Activated CD8-positive, alpha-beta T cell treated with anti-CD3 and anti-CD28 coated beads, Interleukin-2, amount 10 ng/mL, durations not matched to agents 7 days and 5 days (primary cell): ENCODE data around the gene DCUN1D3. TPM values are rescaled to one million over a fixed set of nuclear protein-coding genes. Genes with fewer than 3 reads are reported as not detected.
A peak's percentile ranks its signal among the peaks of the same experiment; 100 is the strongest.

Experiments used
- ATAC-seq: fragments of 150-1000 bp; cut with Tn5 transposase; one replicate; pipeline ENCODE4 v1.10.0; 2021; ENCODE audit warnings: moderate library complexity
- CTCF ChIA-PET: fragments of 350-600 bp; sonication (Branson Sonifier 250); formaldehyde crosslinking; loops from one replicate; lab custom pipeline; 2021; ENCODE audit warnings: antibody characterized with exemption; lab: Charles Lee
- POLR2A ChIA-PET: fragments of 350-600 bp; sonication (Branson Sonifier 250); formaldehyde crosslinking; loops from one replicate; lab custom pipeline; 2021; ENCODE audit warnings: antibody characterized with exemption; lab: Charles Lee
- DNase-seq: peaks from one replicate; pipeline ENCODE4 v3.0.0-alpha.2; 2020
- H3K27ac Mint-ChIP-seq: one replicate; pipeline ENCODE4 v1.8.0; 2021; ENCODE audit warnings: mild to moderate bottlenecking, mixed read lengths
- H3K27me3 Mint-ChIP-seq: one replicate; pipeline ENCODE4 v1.8.0; 2021; ENCODE audit warnings: low read depth, mixed read lengths
- H3K36me3 Mint-ChIP-seq: one replicate; pipeline ENCODE4 v1.8.0; 2021; ENCODE audit warnings: low read depth, mixed read lengths
- H3K4me1 Mint-ChIP-seq: one replicate; pipeline ENCODE4 v1.8.0; 2021; ENCODE audit warnings: low read depth, mixed read lengths
- H3K4me3 Mint-ChIP-seq: one replicate; pipeline ENCODE4 v1.8.0; 2021; ENCODE audit warnings: mild to moderate bottlenecking, mixed read lengths
- H3K9me3 Mint-ChIP-seq: one replicate; pipeline ENCODE4 v1.8.0; 2022; ENCODE audit warnings: mixed read lengths; ENCODE audit not compliant: insufficient read depth
- total RNA-seq, 2 experiments: library from RNA; stranded (reverse); gene quantifications; one replicate each; pipeline ENCODE4 v1.2.3, GENCODE V29; 2021

DCUN1D3 gene
- total RNA-seq, 2 experiments from 2014 or later, result 10.0 to 10.7 TPM

DNA sequence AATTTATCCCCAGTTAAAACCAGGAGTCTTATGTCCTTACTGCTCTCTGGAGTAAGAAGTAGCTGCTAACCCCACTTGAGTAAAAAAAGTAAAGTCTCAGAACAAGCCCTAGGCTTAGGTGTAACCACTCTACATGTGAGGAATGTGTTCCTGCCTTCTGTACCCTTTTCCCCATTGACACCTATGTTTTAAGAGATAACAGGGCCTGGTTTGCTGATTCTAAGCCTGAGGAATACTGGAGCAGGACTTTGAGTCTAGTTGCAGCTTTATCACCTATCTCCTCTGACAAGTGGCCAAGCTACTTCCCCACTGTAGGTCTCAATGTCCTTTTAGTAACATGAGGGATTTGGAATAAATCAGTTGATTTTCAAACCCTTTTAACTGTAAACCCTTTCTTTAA, 53.6 kb downstream of the DCUN1D3 start:
- ChIA-PET CTCF (interaction anchor here (1.3 to 3.2 kb wide), 3 partner anchors 28 to 237 kb away, joined by 3 to 14 read pairs (median 5); partner anchors contain the start of genes ERI2 and REXO5), POLR2A (interaction anchor here (3.0 kb wide), 1 partner anchor 54 kb away, joined by 7 read pairs; the partner anchor contains the start of genes DCUN1D3 and LYRM1)
- Mint-ChIP-seq H3K4me3 (no peak overlapping the region), H3K27ac (no peak overlapping the region), H3K4me1 (peaks cover 56% of the 10 kb centered on the region), H3K27me3 (no peaks in the 10 kb centered on the region), H3K9me3 (no peaks in the 10 kb centered on the region), H3K36me3 (peaks cover 41% of the 10 kb centered on the region)
- DNase-seq (no peak), ATAC-seq (no peak)

GRCh38 chr16:20846030-20846429, 54.1 kb downstream of the DCUN1D3 start:
- Mint-ChIP-seq H3K27me3 (no peaks in the 10 kb centered on the region), H3K27ac (no peak overlapping the region), H3K36me3 (peaks cover 45% of the 10 kb centered on the region), H3K4me3 (no peak overlapping the region), H3K4me1 (peaks cover 56% of the 10 kb centered on the region), H3K9me3 (no peaks in the 10 kb centered on the region)
- ChIA-PET CTCF (interaction anchor here (1.3 to 3.2 kb wide), 3 partner anchors 28 to 238 kb away, joined by 3 to 14 read pairs (median 5); partner anchors contain the start of genes ERI2 and REXO5), POLR2A (interaction anchor here (3.0 kb wide), 1 partner anchor 54 kb away, joined by 7 read pairs; the partner anchor contains the start of genes DCUN1D3 and LYRM1)
- ATAC-seq (no peak), DNase-seq (no peak)

DNA sequence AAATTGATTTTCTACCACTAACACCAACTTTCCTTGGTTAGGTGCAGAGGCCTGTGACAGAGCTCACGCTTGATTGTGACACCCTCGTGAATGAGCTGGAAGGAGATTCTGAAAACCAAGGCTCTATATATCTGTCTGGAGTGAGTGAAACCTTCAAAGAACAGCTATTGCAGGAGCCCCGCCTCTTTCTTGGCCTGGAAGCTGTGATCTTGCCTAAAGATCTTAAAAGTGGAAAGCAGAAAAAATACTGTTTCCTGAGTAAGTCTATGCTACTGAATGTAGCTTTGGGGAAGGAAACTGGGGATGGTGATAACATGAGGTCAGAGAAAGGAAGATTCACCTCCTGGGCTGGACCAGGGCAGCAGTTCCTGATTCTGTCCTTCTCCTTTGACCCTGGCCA, 55.6 kb downstream of the DCUN1D3 start:
- ChIA-PET CTCF (interaction anchor here (0.8 to 3.2 kb wide), 4 partner anchors 30 to 239 kb away, joined by 3 to 14 read pairs (median 4); partner anchors contain the start of genes ERI2 and REXO5), POLR2A (interaction anchor here (1.0 to 3.0 kb wide), 2 partner anchors 30 to 56 kb away, joined by 3 to 7 read pairs; partner anchors contain the start of genes DCUN1D3 and LYRM1)
- Mint-ChIP-seq H3K36me3 (peaks cover 46% of the 10 kb centered on the region), H3K4me1 (peaks cover 45% of the 10 kb centered on the region), H3K4me3 (no peak overlapping the region), H3K9me3 (no peaks in the 10 kb centered on the region), H3K27me3 (no peaks in the 10 kb centered on the region), H3K27ac (peak overlapping the region; percentile 60)
- ATAC-seq, result peak; percentile 70
- no peak for DNase-seq

GRCh38 chr16:20844054-20844453, 56.1 kb downstream of the DCUN1D3 start:
- no peak for DNase-seq
- ChIA-PET POLR2A (interaction anchor here (1.0 kb wide), 1 partner anchor 31 kb away, joined by 3 read pairs; no protein-coding TSS in a partner anchor), CTCF (interaction anchor here (0.9 to 3.2 kb wide), 4 partner anchors 11 to 240 kb away, joined by 3 to 14 read pairs (median 4); partner anchors contain the start of genes ERI2 and REXO5)
- Mint-ChIP-seq H3K4me1 (peaks cover 48% of the 10 kb centered on the region), H3K36me3 (peaks cover 48% of the 10 kb centered on the region), H3K27ac (peak overlapping the region; percentile 21), H3K27me3 (no peaks in the 10 kb centered on the region), H3K9me3 (no peaks in the 10 kb centered on the region), H3K4me3 (peak overlapping the region; percentile 1)
- ATAC-seq, result peak; percentile 52

- Mint-ChIP-seq H3K36me3 (peaks cover 70% of the 10 kb centered on the region), H3K27me3 (no peaks in the 10 kb centered on the region), H3K4me1 (peaks cover 18% of the 10 kb centered on the region), H3K9me3 (peaks cover 9% of the 10 kb centered on the region), H3K27ac (no peak overlapping the region), H3K4me3 (no peak overlapping the region)
- POLR2A ChIA-PET, result no interaction called here
- CTCF ChIA-PET, result no interaction called here
- DNase-seq, result no peak
- no peak for ATAC-seq
These were observed 60.7 kb downstream of the DCUN1D3 start for GRCh38 chr16:20839504-20839903.

DNA sequence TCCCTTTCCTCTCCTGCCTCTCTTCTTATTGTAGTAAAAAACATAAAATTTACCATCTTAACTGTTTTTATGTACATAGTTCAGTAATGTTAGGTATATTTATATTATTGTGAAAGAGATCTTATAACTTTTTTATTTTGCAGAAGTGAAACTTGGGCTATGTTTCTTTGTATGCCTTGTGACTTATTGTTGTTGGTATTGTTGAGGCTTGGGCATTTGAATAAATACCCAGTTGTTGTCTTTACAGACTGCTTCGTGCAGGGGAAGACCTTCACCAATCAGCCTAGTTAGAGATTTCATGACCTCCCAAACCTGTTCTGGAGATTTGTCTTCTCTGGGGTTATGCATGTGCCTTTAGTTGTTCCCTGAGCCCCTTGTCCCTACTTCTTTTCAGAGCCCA, 61.9 kb downstream of the DCUN1D3 start:
- Mint-ChIP-seq H3K27me3 (no peaks in the 10 kb centered on the region), H3K4me3 (no peak overlapping the region), H3K9me3 (peaks cover 9% of the 10 kb centered on the region), H3K36me3 (peaks cover 79% of the 10 kb centered on the region), H3K4me1 (peaks cover 7% of the 10 kb centered on the region), H3K27ac (no peak overlapping the region)
- no peak for ATAC-seq
- POLR2A ChIA-PET, result no interaction called here
- CTCF ChIA-PET, result interaction anchor here (1.0 kb wide), 1 partner anchor 20 kb away, joined by 3 read pairs; no protein-coding TSS in a partner anchor
- no peak for DNase-seq

DNA sequence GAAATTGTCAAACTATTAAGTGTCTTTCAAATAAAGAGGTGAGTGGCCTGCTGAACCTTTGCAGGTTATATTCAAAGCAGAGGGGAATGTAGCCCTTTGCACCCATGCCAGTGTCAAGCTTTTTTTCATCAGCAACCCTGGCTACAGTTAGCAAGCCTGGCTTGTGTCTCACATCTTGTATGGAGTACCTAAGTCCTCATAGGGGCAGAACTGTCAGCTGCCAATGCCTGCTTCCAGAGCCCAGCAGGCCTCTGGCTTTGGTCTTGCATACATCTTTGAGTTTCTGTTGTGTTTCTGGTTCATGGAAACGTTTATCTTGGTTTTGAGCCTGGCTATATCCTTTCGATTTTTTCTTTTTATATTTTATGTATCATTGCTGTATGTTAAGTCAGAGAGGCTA, 67.1 kb downstream of the DCUN1D3 start:
- Mint-ChIP-seq H3K36me3 (peaks cover 61% of the 10 kb centered on the region), H3K4me3 (no peak overlapping the region), H3K9me3 (peaks cover 9% of the 10 kb centered on the region), H3K27ac (no peak overlapping the region), H3K27me3 (no peaks in the 10 kb centered on the region), H3K4me1 (no peaks in the 10 kb centered on the region)
- ChIA-PET POLR2A (no interaction called here), CTCF (interaction anchor here (1.0 to 1.4 kb wide), 4 partner anchors 11 to 18 kb away, joined by 3 to 5 read pairs (median 4); no protein-coding TSS in a partner anchor)
- ATAC-seq (no peak), DNase-seq (no peak)

DNA sequence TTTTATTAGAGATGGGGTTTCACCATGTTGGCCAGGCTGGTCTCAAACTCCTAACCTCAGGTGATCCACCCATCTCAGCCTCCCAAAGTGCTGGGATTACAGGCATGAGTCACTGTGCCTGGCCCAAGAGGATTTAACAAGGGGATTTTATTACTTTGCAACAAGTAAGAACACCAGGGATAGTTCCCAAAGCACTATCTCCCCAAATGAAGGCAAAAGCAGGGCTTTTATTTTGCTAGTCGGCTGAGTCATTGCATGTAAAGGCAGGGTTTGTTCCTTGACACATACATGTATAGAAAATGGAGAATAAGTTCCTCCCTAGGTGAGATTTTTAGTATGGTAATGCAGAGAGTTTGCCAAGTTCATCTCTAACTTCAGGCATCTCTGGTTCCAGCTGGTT, 69.8 kb downstream of the DCUN1D3 start:
- no peaks in the 10 kb centered on the region for H3K4me1 Mint-ChIP-seq
- DNase-seq (no peak), ATAC-seq (no peak)
- H3K27ac Mint-ChIP-seq, result no peak overlapping the region
- H3K36me3 Mint-ChIP-seq, result peaks cover 48% of the 10 kb centered on the region
- H3K9me3 Mint-ChIP-seq, result no peaks in the 10 kb centered on the region
- ChIA-PET POLR2A (interaction anchor here (0.5 kb wide), 1 partner anchor 456 kb away, joined by 5 read pairs; no protein-coding TSS in a partner anchor), CTCF (no interaction called here)
- no peak overlapping the region for H3K4me3 Mint-ChIP-seq
- H3K27me3 Mint-ChIP-seq, result no peaks in the 10 kb centered on the region

DNA sequence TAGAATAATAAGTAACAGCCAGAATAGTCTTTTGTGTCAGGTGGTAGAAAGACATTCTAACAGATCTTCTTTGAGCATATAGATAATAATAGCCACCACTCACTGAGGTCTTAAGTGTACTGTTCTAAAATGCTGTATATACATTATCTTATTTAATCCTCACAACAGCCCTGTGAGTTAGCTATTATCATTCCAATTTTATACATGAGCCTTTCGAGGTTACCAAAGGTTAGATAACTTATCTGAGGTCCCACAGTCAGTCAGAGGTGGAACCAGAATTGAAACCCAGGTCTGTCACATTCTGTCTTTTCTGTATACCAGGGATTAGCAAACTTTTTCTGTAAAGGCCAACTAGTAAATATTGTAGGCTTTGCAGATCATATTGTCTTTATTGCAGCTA, 70.6 kb downstream of the DCUN1D3 start:
- H3K27me3 Mint-ChIP-seq, result no peaks in the 10 kb centered on the region
- no peak overlapping the region for H3K4me3 Mint-ChIP-seq
- no peaks in the 10 kb centered on the region for H3K4me1 Mint-ChIP-seq
- ChIA-PET POLR2A (no interaction called here), CTCF (no interaction called here)
- no peak overlapping the region for H3K27ac Mint-ChIP-seq
- no peaks in the 10 kb centered on the region for H3K9me3 Mint-ChIP-seq
- DNase-seq (no peak), ATAC-seq (no peak)
- peaks cover 42% of the 10 kb centered on the region for H3K36me3 Mint-ChIP-seq

DNA sequence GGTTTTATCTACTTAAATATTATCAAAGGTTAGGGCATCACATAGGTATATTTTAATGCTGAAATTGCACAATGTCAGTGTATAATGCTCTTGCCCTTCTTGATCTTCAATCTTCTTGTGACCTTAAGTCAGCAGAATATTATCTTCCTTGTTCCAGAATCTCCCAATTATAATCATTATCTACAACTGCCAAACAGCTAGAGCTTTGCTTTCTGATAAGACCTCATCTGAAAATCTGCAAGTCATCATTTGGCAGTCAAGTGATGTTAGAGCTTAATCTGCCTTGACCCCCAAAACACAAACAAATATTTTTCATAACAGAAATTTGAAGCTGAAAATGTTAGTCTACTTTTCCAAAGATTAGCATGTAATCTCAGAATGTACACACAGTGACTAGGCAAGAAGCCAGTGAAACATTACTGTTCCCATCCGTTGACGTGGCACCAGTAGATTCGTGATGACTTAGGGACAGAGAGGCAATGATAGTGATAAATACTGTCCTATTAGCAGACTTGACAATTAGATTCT, 74.1 kb downstream of the DCUN1D3 start:
- CTCF ChIA-PET, result no interaction called here

DNA sequence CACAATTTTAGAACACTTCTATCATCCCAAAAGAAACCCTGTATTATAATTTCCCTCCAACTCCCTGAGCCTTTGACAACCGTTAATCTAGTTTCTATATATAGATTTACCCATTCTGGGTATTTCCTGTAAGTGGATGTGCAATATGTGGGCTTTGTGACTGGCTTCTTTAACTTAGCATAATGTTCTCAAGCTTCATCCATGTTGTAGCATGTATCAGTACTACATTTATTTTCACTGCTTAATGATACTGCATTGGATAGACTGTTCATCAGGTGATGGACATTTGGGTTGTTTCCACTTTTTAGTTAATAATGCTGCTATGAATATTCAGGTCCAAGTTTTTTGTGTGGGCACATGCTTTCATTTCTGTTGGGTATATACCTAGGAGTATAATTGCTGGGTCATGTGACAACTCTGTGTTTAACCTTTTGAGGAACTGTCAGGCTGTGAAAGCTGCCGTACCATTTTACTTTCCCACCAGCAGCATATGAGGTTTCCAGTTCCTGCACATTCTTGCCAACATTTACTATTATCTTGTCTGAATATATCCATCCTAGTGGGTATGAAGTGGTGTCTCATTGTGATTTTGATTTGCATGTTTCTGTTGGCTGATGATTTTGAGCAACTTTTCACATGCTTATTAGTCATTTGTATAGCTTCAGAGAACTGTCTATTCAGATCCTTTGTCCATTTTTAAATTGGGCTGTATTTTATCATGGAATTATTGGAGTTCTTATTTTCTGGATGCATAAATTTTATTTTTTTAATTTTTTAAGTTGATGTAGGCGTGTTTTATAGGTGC, 77.4 kb downstream of the DCUN1D3 start:
- Mint-ChIP-seq H3K4me3 (peak overlapping the region; percentile 8), H3K9me3 (no peaks in the 10 kb centered on the region), H3K27ac (peak overlapping the region; percentile 68), H3K27me3 (no peaks in the 10 kb centered on the region), H3K4me1 (peaks cover 17% of the 10 kb centered on the region), H3K36me3 (peaks cover 56% of the 10 kb centered on the region)
- ATAC-seq (no peak), DNase-seq (no peak)
- ChIA-PET CTCF (no interaction called here), POLR2A (interaction anchor here (1.2 to 1.3 kb wide), 2 partner anchors 16 to 52 kb away, joined by 3 to 6 read pairs; partner anchors contain the start of genes ERI2 and REXO5)

More for the DNA sequence above, 74.1 kb downstream of the DCUN1D3 start:
- DNase-seq (no peak), ATAC-seq (no peak)
- no peak overlapping the region for H3K4me3 Mint-ChIP-seq
- no peak overlapping the region for H3K27ac Mint-ChIP-seq
- H3K36me3 Mint-ChIP-seq, result peaks cover 44% of the 10 kb centered on the region
- H3K4me1 Mint-ChIP-seq, result peaks cover 15% of the 10 kb centered on the region
- POLR2A ChIA-PET, result no interaction called here
- no peaks in the 10 kb centered on the region for H3K27me3 Mint-ChIP-seq
- H3K9me3 Mint-ChIP-seq, result no peaks in the 10 kb centered on the region
